Astrocyte (in vitro differentiated cells and primary cell): ENCODE results near the gene SOX15.

Experiments
- CTCF ChIP-seq: IDR thresholded peaks from 2 replicates; pipeline ENCODE4 v1.5.1; 2011; ENCODE audit warnings: low read depth, mild to moderate bottlenecking, inconsistent platforms, low read length, moderate library complexity; ENCODE audit not compliant: insufficient read depth
- EZH2 ChIP-seq: IDR thresholded peaks from 2 replicates; pipeline ENCODE4 v1.6.1; 2012; ENCODE audit warnings: mild to moderate bottlenecking, low read length, inconsistent platforms; ENCODE audit not compliant: insufficient read depth

- TF ChIP-seq CTCF (no peak), EZH2 (no peak)
These were observed 6.4 kb downstream of the SOX15 start, which contains the start of gene MPDU1 for GRCh38 chr17:7583253-7584109.
